Common myeloid progenitor, CD34-positive (primary cell): ENCODE data around the gene REEP3.

Experiments
- CTCF ChIA-PET: fragments of 350-600 bp; sonication (Branson Sonifier 250); formaldehyde crosslinking; loops from one replicate; lab custom pipeline; 2021; ENCODE audit warnings: antibody characterized with exemption; lab: Charles Lee
- POLR2A ChIA-PET: fragments of 350-600 bp; sonication (Branson Sonifier 250); formaldehyde crosslinking; loops from one replicate; lab custom pipeline; 2021; ENCODE audit warnings: antibody characterized with exemption; lab: Charles Lee
- DNase-seq, 3 donors: peaks; one replicate each; pipeline versions ENCODE4 v3.0.0 to v3.0.0-alpha.2; 2013
- H3K27ac ChIP-seq, 2 experiments: 1 replicate in 1 of 2; 2 replicates in 1 of 2; pipeline ENCODE4 v1.7.0; 2013; ENCODE audit warnings: inconsistent platforms in 2 of 2, low read length in 2 of 2, mild to moderate bottlenecking in 2 of 2, low read depth in 1 of 2, moderate library complexity in 1 of 2; ENCODE audit not compliant: severe bottlenecking in 2 of 2, insufficient read depth in 1 of 2, poor library complexity in 1 of 2
- H3K27me3 ChIP-seq, 5 experiments: replicated peaks in 2 of 5; 1 replicate in 3 of 5; 2 replicates in 2 of 5; pipeline versions ENCODE4 v1.6.1 to v1.7.0; 2013; ENCODE audit warnings: low read length in 4 of 5, mild to moderate bottlenecking in 2 of 5, moderate library complexity in 2 of 5, inconsistent platforms in 1 of 5; ENCODE audit not compliant: insufficient read depth in 5 of 5, control insufficient read depth in 4 of 5
- H3K36me3 ChIP-seq, 4 experiments: 1 replicate in 2 of 4; 2 replicates in 2 of 4; pipeline versions ENCODE4 v1.6.1 to v1.7.0; 2013; ENCODE audit warnings: low read length in 3 of 4, control low read depth in 1 of 4, mild to moderate bottlenecking in 1 of 4; ENCODE audit not compliant: control insufficient read depth in 4 of 4, insufficient read depth in 4 of 4
- H3K4me1 ChIP-seq, 4 experiments: 1 replicate in 3 of 4; 2 replicates in 1 of 4; pipeline versions ENCODE4 v1.6.1 to v1.7.1; 2013; ENCODE audit warnings: low read length in 3 of 4, mild to moderate bottlenecking in 3 of 4, control low read depth in 1 of 4, inconsistent platforms in 1 of 4, moderate library complexity in 1 of 4; ENCODE audit not compliant: control insufficient read depth in 4 of 4, insufficient read depth in 4 of 4; ENCODE audit errors: control extremely low read depth in 1 of 4
- H3K4me3 ChIP-seq, 7 experiments: 1 replicate in 4 of 7; 2 replicates in 3 of 7; pipeline versions ENCODE4 v1.5.1 to v1.7.0; 2013; ENCODE audit warnings: mild to moderate bottlenecking in 7 of 7, low read length in 6 of 7, moderate library complexity in 6 of 7, inconsistent platforms in 2 of 7, low read depth in 2 of 7, control low read depth in 1 of 7; ENCODE audit not compliant: insufficient read depth in 4 of 7, control insufficient read depth in 1 of 7; ENCODE audit errors: extremely low read depth in 1 of 7
- H3K9me3 ChIP-seq, 5 experiments: 1 replicate in 4 of 5; 2 replicates in 1 of 5; pipeline versions ENCODE4 v1.6.1 to v1.7.1; 2013; ENCODE audit warnings: low read length in 4 of 5, mild to moderate bottlenecking in 2 of 5, inconsistent platforms in 1 of 5, low read depth in 1 of 5, moderate library complexity in 1 of 5; ENCODE audit not compliant: control insufficient read depth in 4 of 5, insufficient read depth in 2 of 5; ENCODE audit errors: control extremely low read depth in 1 of 5
- WGBS: methylation state at CpG from one replicate; pipeline ENCODE4 v1.1.5; 2013; ENCODE audit not compliant: insufficient coverage; 5-methylcytosine and 5-hydroxymethylcytosine counted together

The REEP3 gene

DNA sequence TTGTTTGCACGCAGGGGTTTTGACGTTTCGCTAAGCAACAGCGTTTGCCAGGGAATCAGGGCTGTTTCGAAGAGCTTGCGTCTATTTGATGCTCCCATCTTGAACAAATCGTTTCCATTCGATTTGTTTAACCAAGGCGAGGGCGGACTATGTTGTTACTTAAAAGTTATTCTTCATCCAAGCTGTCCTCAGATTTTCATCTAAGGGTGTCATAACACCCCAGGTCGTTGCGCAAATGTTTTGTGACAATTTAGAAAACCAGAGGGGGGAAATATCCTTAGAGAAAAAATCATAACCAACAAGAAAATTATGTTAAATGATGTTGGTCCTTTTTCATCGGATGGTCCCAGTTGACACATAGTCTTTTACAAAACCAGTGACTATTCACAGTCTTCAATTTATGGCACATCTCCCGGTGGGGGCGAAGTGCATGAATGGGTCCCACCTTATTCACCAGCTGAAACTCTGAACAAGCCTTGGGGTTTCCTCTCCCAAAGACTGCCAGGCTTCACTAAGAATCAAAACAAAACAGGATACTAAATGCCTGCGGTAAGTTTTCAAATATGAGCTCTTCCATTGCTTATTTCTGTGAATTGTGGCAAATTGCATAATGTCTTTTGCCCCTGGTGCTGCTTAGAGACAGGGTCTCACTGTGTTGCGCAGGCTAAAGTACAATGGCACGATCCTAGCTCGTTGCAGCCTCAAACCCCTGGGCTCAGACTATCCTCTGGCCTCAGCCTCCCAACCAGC is 109.9 kb downstream of the REEP3 start:
- Histone ChIP-seq H3K36me3 (no peaks in the 10 kb centered on the region), H3K27me3 (peaks cover 0 to 6% (median 4%) of the 10 kb centered on the region in 5 experiments), H3K9me3 (no peaks in the 10 kb centered on the region), H3K27ac (peak overlapping the region in 1 of 2 experiments; percentile 70), H3K4me3 (peak overlapping the region; percentile 50 to 92 (median 75)), H3K4me1 (peaks cover 12 to 50% (median 33%) of the 10 kb centered on the region in 4 experiments)
- whole genome bisulfite sequencing, result 38% methylated on average over 12 of the region's 19 CpGs
- CTCF ChIA-PET, result interaction anchor here (0.6 to 6.9 kb wide), 15 partner anchors 12 to 1127 kb away, joined by 3 to 69 read pairs (median 4); no protein-coding TSS in a partner anchor
- POLR2A ChIA-PET, result interaction anchor here (0.6 to 1.1 kb wide), 5 partner anchors 93 to 464 kb away, joined by 3 to 5 read pairs (median 3); no protein-coding TSS in a partner anchor
- peak; percentile 67 to 81 (median 78) for DNase-seq

DNA sequence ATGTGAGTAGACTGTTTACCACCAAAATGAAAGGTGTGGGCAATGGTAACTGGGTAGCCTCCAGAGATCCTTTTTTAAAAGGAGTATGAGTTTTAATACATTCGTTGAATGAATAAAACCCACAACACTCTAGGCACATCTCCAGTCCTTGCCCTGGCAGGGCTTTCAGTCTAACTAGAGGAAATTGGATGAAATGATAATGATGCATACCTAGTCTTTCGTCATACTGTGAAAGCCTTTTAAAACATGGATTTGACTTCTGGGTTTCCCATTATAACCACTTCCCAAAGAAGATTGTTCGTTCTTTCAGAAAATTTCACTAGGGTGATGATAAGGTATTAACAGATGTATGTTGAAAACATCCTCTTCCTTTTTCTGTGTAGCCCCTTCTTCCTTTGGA is 110.8 kb downstream of the REEP3 start:
- no CpG with 5 or more reads among the region's 3 CpGs for WGBS
- CTCF ChIA-PET, result interaction anchor here (0.6 to 6.9 kb wide), 5 partner anchors 87 to 1128 kb away, joined by 4 to 69 read pairs (median 21); no protein-coding TSS in a partner anchor

DNA sequence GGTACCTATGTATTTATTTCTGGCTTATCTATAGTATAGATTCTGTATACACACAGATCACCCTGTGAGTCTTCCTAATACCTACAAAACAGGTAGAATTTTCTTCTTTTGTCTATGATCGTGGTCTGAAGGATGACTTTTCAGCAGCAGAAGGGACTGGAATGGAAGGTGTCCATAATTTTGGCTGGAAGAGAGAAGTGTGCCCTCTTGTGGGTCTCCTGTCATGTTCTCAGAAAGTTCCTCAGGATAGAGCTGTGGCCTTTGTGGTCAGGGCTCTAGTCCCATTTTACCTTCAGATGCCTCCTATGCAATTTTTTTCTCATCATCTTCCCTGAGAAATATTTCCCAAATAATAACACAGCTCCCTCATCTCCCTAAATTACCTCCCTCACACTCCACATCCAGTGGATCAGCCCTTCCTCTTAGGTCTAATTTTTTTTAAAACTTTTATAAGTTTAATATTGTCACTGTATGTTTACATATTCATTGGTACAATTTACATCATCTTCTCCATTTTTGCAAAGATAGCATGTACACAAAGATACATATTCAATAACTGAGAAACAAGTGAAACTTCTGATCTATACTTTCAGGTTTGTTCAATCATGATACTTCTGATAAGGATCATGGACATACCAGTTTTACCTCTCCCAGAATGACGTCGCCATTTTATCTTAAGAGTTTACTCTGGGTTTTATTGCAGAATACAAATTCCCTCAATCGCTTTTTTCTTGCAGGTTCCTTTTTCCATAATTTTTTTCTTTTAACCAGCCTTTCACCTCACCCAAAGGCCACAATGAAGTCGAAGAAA is 112.7 kb downstream of the REEP3 start:
- Histone ChIP-seq H3K36me3 (no peaks in the 10 kb centered on the region), H3K27me3 (peaks cover 0 to 6% (median 4%) of the 10 kb centered on the region in 5 experiments), H3K9me3 (no peaks in the 10 kb centered on the region), H3K27ac (no peak overlapping the region), H3K4me1 (peaks cover 2 to 31% (median 19%) of the 10 kb centered on the region in 4 experiments), H3K4me3 (no peak overlapping the region)
- DNase-seq, result peak; percentile 30 to 34 (median 32)
- POLR2A ChIA-PET, result no interaction called here
- CTCF ChIA-PET, result interaction anchor here (1.1 to 4.7 kb wide), 6 partner anchors 9 to 476 kb away, joined by 3 to 29 read pairs (median 4); no protein-coding TSS in a partner anchor
- 100% methylated on average over 4 of the region's 5 CpGs for WGBS

More for the DNA sequence above, 110.8 kb downstream of the REEP3 start:
- Histone ChIP-seq H3K36me3 (no peaks in the 10 kb centered on the region), H3K4me3 (no peak overlapping the region), H3K27ac (no peak overlapping the region), H3K4me1 (peaks cover 12 to 50% (median 33%) of the 10 kb centered on the region in 4 experiments), H3K27me3 (peaks cover 0 to 6% (median 4%) of the 10 kb centered on the region in 5 experiments), H3K9me3 (no peaks in the 10 kb centered on the region)
- POLR2A ChIA-PET, result no interaction called here
- no peak for DNase-seq

DNA sequence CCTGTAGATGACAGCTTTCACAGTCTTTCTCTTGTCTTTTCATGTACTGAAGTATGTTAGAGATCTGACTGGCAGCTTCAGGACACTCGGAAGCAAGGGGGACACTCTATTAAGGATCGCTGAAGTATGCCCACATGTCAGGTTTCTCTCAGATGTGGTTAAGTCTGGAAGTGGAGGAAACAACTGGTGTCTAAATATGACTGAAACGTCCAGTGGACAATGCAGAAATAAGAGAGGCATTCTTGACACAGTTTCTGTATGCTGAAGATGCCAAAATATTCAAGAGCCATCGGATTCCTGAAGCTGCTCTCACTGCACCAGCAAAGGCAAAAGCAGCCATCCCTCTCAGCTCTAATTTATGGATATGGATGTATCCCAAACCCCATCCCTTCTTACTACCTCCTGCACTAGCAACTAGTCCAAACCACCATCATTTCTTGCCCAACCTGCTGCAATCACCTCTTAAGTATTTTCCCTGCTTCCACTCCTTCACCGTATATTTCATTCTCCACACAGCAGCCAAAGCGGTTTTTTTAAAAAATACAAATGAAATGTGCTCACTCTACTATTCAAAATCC is 113.4 kb downstream of the REEP3 start:
- Histone ChIP-seq H3K4me1 (peaks cover 2 to 24% (median 15%) of the 10 kb centered on the region in 4 experiments), H3K36me3 (no peaks in the 10 kb centered on the region), H3K27ac (no peak overlapping the region), H3K27me3 (peaks cover 0 to 6% (median 4%) of the 10 kb centered on the region in 5 experiments), H3K9me3 (no peaks in the 10 kb centered on the region), H3K4me3 (no peak overlapping the region)
- DNase-seq, result peak in 2 of 3 donors; percentile 10 to 21
- WGBS, result 90% methylated on average over 5 of the region's 6 CpGs
- ChIA-PET CTCF (interaction anchor here (0.6 to 4.7 kb wide), 6 partner anchors 8 to 476 kb away, joined by 3 to 29 read pairs (median 4); no protein-coding TSS in a partner anchor), POLR2A (no interaction called here)

DNA sequence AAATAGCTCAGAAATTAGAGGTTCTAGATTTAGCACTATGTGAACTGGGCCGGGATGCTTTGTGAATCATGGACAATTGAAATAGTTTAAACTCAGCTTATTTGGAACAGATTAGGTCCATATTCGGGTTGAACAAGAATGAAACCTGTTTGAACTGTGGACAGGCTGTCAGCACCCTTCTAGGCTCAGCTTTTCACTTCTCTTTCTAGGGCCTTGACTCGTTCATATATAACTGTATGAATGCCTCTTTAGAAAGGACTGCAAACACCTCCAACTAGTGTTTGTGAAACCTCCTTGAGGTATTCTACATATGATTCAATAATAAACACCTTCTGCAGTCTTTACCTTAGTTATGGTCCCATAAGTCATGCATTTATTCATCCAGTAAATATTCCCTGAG is 115.6 kb downstream of the REEP3 start:
- CTCF ChIA-PET, result interaction anchor here (1.5 kb wide), 1 partner anchor 84 kb away, joined by 4 read pairs; no protein-coding TSS in a partner anchor
- peaks cover 0 to 6% (median 0%) of the 10 kb centered on the region in 4 experiments for H3K4me1 ChIP-seq
- no peak overlapping the region for H3K27ac ChIP-seq
- POLR2A ChIA-PET, result no interaction called here
- H3K36me3 ChIP-seq, result no peaks in the 10 kb centered on the region
- WGBS, result 94% methylated on average over 2 of the region's 3 CpGs
- H3K27me3 ChIP-seq, result peaks cover 0 to 2% (median 0%) of the 10 kb centered on the region in 5 experiments
- H3K9me3 ChIP-seq, result no peaks in the 10 kb centered on the region
- DNase-seq, result no peak
- H3K4me3 ChIP-seq, result no peak overlapping the region

DNA sequence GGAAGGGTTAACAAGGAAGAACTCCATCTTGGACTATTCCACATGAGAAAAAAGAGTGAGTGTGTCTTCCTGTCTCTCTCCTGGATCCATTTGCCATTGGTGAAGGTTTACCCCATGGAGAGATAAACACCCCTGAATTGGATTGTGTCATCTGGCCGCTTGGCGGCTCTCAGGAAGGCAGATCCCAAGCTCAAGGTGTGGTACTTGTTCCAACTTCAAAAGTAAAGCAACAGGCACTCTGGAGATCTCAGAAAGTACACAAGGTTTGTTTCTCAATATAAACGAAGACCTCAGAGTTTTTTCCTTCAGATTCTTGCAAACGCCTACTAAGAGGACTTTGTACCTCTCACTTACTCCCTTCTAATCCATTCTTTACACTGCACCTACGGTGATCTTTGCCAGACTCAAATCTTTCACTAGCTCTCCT is 116.7 kb downstream of the REEP3 start:
- 90% methylated on average over 5 of the region's 5 CpGs for WGBS
- CTCF ChIA-PET, result no interaction called here
- Histone ChIP-seq H3K27me3 (no peaks in the 10 kb centered on the region), H3K27ac (no peak overlapping the region), H3K36me3 (no peaks in the 10 kb centered on the region), H3K4me3 (no peak overlapping the region), H3K4me1 (peaks cover 0 to 6% (median 0%) of the 10 kb centered on the region in 4 experiments), H3K9me3 (no peaks in the 10 kb centered on the region)
- POLR2A ChIA-PET, result no interaction called here
- DNase-seq, result no peak
